ENCODE data around the gene ACOT9. TPM values are rescaled to one million over a fixed set of nuclear protein-coding genes. Genes with fewer than 3 reads are reported as not detected.

The ACOT9 gene
- total and polyA plus RNA-seq, 10 of the 15 experiments (the other 5 are each of a cell fraction or from before 2014, with no cell fraction given), result 17.4 to 42.5 (median 23.3) TPM

- Histone ChIP-seq H3K27ac (ENCODE audit: control insufficient read depth, insufficient read depth) (no peak overlapping the region), H3K4me1 (ENCODE audit: control insufficient read depth, insufficient read depth, low read length) (no peaks in the 10 kb centered on the region), H3K79me2 (ENCODE audit: control insufficient read depth, insufficient read depth, low read length) (no peaks in the 10 kb centered on the region), H2AFZ (ENCODE audit: control insufficient read depth, low read depth, low read length) (no peak overlapping the region), H3K9me3 (replicated peaks; ENCODE audit: control insufficient read depth, insufficient read depth, low read length) (no peaks in the 10 kb centered on the region), H3K9ac (ENCODE audit: control insufficient read depth, insufficient read depth, low read length) (no peak overlapping the region), H3K4me3 (no peak overlapping the region), H3K27me3 (replicated peaks in 1 of 2; ENCODE audit: control insufficient read depth in 2 of 2, insufficient read depth in 2 of 2, low read length in 1 of 2) (no peaks in the 10 kb centered on the region), H4K20me1 (ENCODE audit: control insufficient read depth, insufficient read depth) (no peaks in the 10 kb centered on the region), H3K36me3 (ENCODE audit: control insufficient read depth in 2 of 2, insufficient read depth in 2 of 2, low read length in 1 of 2) (no peaks in the 10 kb centered on the region), H3K4me2 (ENCODE audit: control insufficient read depth, insufficient read depth) (no peak overlapping the region)
- BruUV-seq (replicated peaks), result no TSS peak
- WGBS (ENCODE audit: insufficient coverage, insufficient replicate concordance, low lambda C conversion rate, missing lambda C conversion rate), result 46% methylated on average over 2 of the region's 2 CpGs
- ChIA-PET CTCF (no interaction called here), RAD21 (ENCODE audit: unreplicated experiment) (no interaction called here), POLR2A (no interaction called here), SMC1A (ENCODE audit: uncharacterized antibody, unreplicated experiment) (no interaction called here)
- FAIRE-seq (no peak), DNase-seq (ENCODE audit: low read depth, low spot score) (no peak), ATAC-seq (no peak)
- intact Hi-C loops (cut with micrococcal nuclease; ENCODE audit: unreplicated experiment) (no loop called here), in situ Hi-C loops (cut with MboI) (no loop called here)
- no peak for TF ChIP-seq RAD51 (IDR thresholded peaks at IDR 0.05)
- no peak for TF ChIP-seq SP1 (IDR thresholded peaks at IDR 0.05; ENCODE audit: low read depth, low read length)
- no peak for TF ChIP-seq RFX5 (IDR thresholded peaks at IDR 0.05; ENCODE audit: low read depth, low read length)
- TF ChIP-seq LARP7 (IDR thresholded peaks at IDR 0.05), result no peak
- no peak for TF ChIP-seq FOS (IDR thresholded peaks at IDR 0.05; ENCODE audit: borderline replicate concordance, extremely low read depth, insufficient read length)
- no peak for TF ChIP-seq ZZZ3 (IDR thresholded peaks at IDR 0.05; ENCODE audit: control insufficient read depth, insufficient read length, low read depth)
- TF ChIP-seq ZNF24 (IDR thresholded peaks at IDR 0.05), result no peak
- TF ChIP-seq TARDBP (IDR thresholded peaks at IDR 0.05; ENCODE audit: borderline replicate concordance), result no peak
- TF ChIP-seq PKNOX1 (IDR thresholded peaks at IDR 0.05), result no peak
- no peak for TF ChIP-seq MAX (IDR thresholded peaks at IDR 0.05; ENCODE audit: low read depth, low read length)
- TF ChIP-seq BCL11A (IDR thresholded peaks at IDR 0.05; ENCODE audit: low read depth, low read length), result no peak
- no peak for TF ChIP-seq EED (IDR thresholded peaks at IDR 0.05; ENCODE audit: low read depth)
- no peak for TF ChIP-seq USF1 (IDR thresholded peaks at IDR 0.05; ENCODE audit: borderline replicate concordance, extremely low read length, insufficient read depth, low read depth, low read length)
- TF ChIP-seq BCLAF1 (IDR thresholded peaks at IDR 0.05), result no peak
- no peak for TF ChIP-seq CBX5 (IDR thresholded peaks at IDR 0.05; ENCODE audit: low read depth)
- no peak for TF ChIP-seq ZBTB33 (IDR thresholded peaks at IDR 0.05)
- TF ChIP-seq CREB1 (IDR thresholded peaks at IDR 0.05; ENCODE audit: low read depth), result no peak
- no peak for TF ChIP-seq ZNF622 (IDR thresholded peaks at IDR 0.05)
- no peak for TF ChIP-seq SUPT20H (IDR thresholded peaks at IDR 0.05; ENCODE audit: borderline replicate concordance, control insufficient read depth, low read depth, low read length)
Observed at GRCh38 chrX:23749576-23749975, 6.5 kb upstream of the ACOT9 start.

Data from GM12878 (cell line).